ENCODE data around the gene HDAC4. TPM values are rescaled to one million over a fixed set of nuclear protein-coding genes. Genes with fewer than 3 reads are reported as not detected.

The HDAC4 gene
- total and polyA plus RNA-seq, 2 experiments from 2014 or later, result 8.1 to 41.8 TPM

DNA sequence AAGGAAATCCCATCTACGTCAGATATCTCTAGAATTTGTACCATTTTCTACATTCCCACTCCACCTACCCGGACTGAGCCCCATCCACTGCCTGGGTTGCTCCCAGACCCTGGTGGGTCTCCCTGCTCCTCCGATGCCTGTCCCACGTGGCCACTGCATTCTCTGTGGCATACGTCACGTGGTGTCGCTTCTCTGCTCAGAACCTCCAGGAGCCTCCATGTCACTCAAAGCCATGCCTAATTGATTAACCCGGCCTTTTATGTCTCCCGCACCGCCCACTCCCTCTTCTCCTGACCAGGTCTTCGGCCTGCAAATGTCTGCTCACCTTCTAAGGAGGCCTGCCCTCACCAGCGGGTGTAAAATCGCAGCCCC, 176.6 kb downstream of the HDAC4 start:
- Histone ChIP-seq H3K36me3 (ENCODE audit: insufficient read depth) (no peaks in the 10 kb centered on the region), H3K4me3 (no peak overlapping the region), H3K27me3 (ENCODE audit: insufficient read depth) (no peaks in the 10 kb centered on the region), H4K20me1 (replicated peaks; ENCODE audit: insufficient read depth) (peaks cover 29% of the 10 kb centered on the region), H3K27ac (ENCODE audit: low read depth) (no peak overlapping the region), H3K79me2 (replicated peaks; ENCODE audit: insufficient read depth) (peaks cover 98% of the 10 kb centered on the region), H3F3A (replicated peaks; ENCODE audit: low read depth) (no peaks in the 10 kb centered on the region), H2AFZ (no peak overlapping the region), H3K9me2 (ENCODE audit: insufficient read depth) (no peaks in the 10 kb centered on the region), H3K4me2 (no peak overlapping the region), H3K4me1 (ENCODE audit: insufficient read depth) (peaks cover 28% of the 10 kb centered on the region)
- Mint-ChIP-seq H3K4me1 (peaks cover 68% of the 10 kb centered on the region), H3K27me3 (ENCODE audit: insufficient read depth, low read depth, poor library complexity) (peaks cover 12% of the 10 kb centered on the region), H3K27ac (no peak overlapping the region), H3K9me3 (no peaks in the 10 kb centered on the region), H3K4me3 (no peak overlapping the region), H3K36me3 (ENCODE audit: low read depth) (no peaks in the 10 kb centered on the region; the same call in 2 of the 3 replicates)
- no peak for TF ChIP-seq ZNF331 (CRISPR knock-in tag; IDR thresholded peaks at IDR 0.05; ENCODE audit: low read depth)
- TF ChIP-seq REST (IDR thresholded peaks at IDR 0.05; ENCODE audit: unreplicated experiment), result no peak
- no peak for TF ChIP-seq EZH2 (IDR thresholded peaks at IDR 0.05; ENCODE audit: low read depth, unreplicated experiment)
- no peak for TF ChIP-seq POLR2AphosphoS5 (IDR thresholded peaks at IDR 0.05; ENCODE audit: low read depth)
- TF ChIP-seq, protein P1, sequence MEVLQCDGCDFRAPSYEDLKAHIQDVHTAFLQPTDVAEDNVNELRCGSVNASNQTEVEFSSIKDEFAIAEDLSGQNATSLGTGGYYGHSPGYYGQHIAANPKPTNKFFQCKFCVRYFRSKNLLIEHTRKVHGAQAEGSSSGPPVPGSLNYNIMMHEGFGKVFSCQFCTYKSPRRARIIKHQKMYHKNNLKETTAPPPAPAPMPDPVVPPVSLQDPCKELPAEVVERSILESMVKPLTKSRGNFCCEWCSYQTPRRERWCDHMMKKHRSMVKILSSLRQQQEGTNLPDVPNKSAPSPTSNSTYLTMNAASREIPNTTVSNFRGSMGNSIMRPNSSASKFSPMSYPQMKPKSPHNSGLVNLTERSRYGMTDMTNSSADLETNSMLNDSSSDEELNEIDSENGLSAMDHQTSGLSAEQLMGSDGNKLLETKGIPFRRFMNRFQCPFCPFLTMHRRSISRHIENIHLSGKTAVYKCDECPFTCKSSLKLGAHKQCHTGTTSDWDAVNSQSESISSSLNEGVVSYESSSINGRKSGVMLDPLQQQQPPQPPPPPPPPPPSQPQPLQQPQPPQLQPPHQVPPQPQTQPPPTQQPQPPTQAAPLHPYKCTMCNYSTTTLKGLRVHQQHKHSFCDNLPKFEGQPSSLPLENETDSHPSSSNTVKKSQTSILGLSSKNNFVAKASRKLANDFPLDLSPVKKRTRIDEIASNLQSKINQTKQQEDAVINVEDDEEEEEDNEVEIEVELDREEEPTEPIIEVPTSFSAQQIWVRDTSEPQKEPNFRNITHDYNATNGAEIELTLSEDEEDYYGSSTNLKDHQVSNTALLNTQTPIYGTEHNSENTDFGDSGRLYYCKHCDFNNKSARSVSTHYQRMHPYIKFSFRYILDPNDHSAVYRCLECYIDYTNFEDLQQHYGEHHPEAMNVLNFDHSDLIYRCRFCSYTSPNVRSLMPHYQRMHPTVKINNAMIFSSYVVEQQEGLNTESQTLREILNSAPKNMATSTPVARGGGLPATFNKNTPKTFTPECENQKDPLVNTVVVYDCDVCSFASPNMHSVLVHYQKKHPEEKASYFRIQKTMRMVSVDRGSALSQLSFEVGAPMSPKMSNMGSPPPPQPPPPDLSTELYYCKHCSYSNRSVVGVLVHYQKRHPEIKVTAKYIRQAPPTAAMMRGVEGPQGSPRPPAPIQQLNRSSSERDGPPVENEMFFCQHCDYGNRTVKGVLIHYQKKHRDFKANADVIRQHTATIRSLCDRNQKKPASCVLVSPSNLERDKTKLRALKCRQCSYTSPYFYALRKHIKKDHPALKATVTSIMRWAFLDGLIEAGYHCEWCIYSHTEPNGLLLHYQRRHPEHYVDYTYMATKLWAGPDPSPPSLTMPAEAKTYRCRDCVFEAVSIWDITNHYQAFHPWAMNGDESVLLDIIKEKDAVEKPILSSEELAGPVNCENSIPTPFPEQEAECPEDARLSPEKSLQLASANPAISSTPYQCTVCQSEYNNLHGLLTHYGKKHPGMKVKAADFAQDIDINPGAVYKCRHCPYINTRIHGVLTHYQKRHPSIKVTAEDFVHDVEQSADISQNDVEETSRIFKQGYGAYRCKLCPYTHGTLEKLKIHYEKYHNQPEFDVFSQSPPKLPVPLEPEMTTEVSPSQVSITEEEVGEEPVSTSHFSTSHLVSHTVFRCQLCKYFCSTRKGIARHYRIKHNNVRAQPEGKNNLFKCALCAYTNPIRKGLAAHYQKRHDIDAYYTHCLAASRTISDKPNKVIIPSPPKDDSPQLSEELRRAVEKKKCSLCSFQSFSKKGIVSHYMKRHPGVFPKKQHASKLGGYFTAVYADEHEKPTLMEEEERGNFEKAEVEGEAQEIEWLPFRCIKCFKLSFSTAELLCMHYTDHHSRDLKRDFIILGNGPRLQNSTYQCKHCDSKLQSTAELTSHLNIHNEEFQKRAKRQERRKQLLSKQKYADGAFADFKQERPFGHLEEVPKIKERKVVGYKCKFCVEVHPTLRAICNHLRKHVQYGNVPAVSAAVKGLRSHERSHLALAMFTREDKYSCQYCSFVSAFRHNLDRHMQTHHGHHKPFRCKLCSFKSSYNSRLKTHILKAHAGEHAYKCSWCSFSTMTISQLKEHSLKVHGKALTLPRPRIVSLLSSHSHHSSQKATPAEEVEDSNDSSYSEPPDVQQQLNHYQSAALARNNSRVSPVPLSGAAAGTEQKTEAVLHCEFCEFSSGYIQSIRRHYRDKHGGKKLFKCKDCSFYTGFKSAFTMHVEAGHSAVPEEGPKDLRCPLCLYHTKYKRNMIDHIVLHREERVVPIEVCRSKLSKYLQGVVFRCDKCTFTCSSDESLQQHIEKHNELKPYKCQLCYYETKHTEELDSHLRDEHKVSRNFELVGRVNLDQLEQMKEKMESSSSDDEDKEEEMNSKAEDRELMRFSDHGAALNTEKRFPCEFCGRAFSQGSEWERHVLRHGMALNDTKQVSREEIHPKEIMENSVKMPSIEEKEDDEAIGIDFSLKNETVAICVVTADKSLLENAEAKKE (CRISPR knock-in tag; IDR thresholded peaks at IDR 0.05), result no peak
- no peak for TF ChIP-seq EZH2phosphoT487 (IDR thresholded peaks at IDR 0.05; ENCODE audit: unreplicated experiment)
- TF ChIP-seq ZNF114 (CRISPR knock-in tag; IDR thresholded peaks at IDR 0.05), result no peak
- TF ChIP-seq CREB1 (CRISPR knock-in tag; IDR thresholded peaks at IDR 0.05; ENCODE audit: low read depth), result no peak
- TF ChIP-seq, protein P2, sequence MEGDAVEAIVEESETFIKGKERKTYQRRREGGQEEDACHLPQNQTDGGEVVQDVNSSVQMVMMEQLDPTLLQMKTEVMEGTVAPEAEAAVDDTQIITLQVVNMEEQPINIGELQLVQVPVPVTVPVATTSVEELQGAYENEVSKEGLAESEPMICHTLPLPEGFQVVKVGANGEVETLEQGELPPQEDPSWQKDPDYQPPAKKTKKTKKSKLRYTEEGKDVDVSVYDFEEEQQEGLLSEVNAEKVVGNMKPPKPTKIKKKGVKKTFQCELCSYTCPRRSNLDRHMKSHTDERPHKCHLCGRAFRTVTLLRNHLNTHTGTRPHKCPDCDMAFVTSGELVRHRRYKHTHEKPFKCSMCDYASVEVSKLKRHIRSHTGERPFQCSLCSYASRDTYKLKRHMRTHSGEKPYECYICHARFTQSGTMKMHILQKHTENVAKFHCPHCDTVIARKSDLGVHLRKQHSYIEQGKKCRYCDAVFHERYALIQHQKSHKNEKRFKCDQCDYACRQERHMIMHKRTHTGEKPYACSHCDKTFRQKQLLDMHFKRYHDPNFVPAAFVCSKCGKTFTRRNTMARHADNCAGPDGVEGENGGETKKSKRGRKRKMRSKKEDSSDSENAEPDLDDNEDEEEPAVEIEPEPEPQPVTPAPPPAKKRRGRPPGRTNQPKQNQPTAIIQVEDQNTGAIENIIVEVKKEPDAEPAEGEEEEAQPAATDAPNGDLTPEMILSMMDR (conservative IDR thresholded peaks at IDR 0.05; ENCODE audit: low read depth in 2 of 2), result no peak
- TF ChIP-seq, protein P3, sequence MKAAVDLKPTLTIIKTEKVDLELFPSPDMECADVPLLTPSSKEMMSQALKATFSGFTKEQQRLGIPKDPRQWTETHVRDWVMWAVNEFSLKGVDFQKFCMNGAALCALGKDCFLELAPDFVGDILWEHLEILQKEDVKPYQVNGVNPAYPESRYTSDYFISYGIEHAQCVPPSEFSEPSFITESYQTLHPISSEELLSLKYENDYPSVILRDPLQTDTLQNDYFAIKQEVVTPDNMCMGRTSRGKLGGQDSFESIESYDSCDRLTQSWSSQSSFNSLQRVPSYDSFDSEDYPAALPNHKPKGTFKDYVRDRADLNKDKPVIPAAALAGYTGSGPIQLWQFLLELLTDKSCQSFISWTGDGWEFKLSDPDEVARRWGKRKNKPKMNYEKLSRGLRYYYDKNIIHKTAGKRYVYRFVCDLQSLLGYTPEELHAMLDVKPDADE (IDR thresholded peaks at IDR 0.05), result no peak
- no peak for TF ChIP-seq STAT1 (IDR thresholded peaks at IDR 0.05; ENCODE audit: unreplicated experiment)
- no peak for TF ChIP-seq NANOG (IDR thresholded peaks at IDR 0.05; ENCODE audit: borderline replicate concordance)
- TF ChIP-seq JUNB (IDR thresholded peaks at IDR 0.05; ENCODE audit: unreplicated experiment), result no peak
- ATAC-seq (no peak), DNase-seq (ENCODE audit: low spot score) (no peak)

Measured in GM23338 (cell line).